ENCODE measurements around the gene BTAF1. TPM values are rescaled to one million over a fixed set of nuclear protein-coding genes. Genes with fewer than 3 reads are reported as not detected.
"Not testable (repeated sequence)": the region's sequence is repeated elsewhere in the genome, so short reads cannot be mapped to it uniquely, and the experiment has no call there.

BTAF1 gene
- total RNA-seq, 1 donor from 2014 or later, result 35.5 TPM

DNA sequence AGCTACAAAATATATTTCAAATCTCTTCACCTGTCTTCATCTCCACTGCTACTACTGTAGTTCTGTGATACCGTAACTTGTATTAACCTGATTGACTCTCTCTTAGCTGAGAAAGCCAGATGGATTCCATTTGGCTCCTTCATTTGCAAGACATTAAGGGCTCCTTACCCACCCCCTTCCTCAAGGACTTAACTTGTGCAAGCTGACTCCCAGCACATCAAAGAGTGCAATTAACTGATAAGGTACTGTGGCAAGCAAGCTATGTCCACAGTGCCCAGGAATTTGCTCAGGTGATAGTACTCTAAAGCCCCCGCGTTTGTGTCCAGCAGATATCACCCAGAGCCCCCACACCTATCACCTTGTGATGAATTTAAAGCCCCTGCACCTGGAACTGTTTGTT lies 109.5 kb downstream of the BTAF1 start:
- not testable (repeated sequence) for H3K27ac ChIP-seq (ENCODE audit: low read depth, low read length); H3K9ac ChIP-seq (ENCODE audit: low read depth in 1 of 3, low read length in 3 of 3); H3K9me3 ChIP-seq (ENCODE audit: control insufficient read depth in 3 of 3, low read length in 3 of 3); H3K27me3 ChIP-seq (ENCODE audit: control insufficient read depth in 3 of 3, insufficient read depth in 3 of 3, low read length in 3 of 3); H3K4me1 ChIP-seq (ENCODE audit: control insufficient read depth in 3 of 3, insufficient read depth in 3 of 3, low read length in 3 of 3); H3K4me3 ChIP-seq (ENCODE audit: low read length in 3 of 3)
- H3K36me3 ChIP-seq (ENCODE audit: control insufficient read depth in 3 of 3, insufficient read depth in 3 of 3, low read length in 3 of 3), result peaks cover 6 to 26% (median 17%) of the 10 kb centered on the region in 3 donors

DNA sequence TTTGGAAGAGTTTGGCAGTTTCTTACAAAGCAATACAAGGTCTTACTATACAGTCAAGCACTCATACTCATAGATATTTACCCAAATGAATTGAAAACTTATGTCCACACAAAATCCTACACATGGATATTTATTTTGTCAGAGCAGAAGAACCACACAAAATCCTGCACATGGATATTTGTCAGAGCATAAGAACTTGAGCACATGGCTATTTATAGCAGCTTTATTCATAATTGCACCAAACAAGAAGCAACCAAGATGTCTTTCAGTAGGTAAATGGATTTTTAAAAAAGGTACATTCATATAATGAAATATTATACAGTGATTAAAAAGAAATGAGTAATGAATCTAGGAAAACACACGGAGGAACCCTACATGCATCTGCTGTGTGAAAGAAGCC lies 115.4 kb downstream of the BTAF1 start:
- H3K27me3 ChIP-seq (ENCODE audit: control insufficient read depth in 3 of 3, insufficient read depth in 3 of 3, low read length in 3 of 3), result no peaks in the 10 kb centered on the region
- no peak overlapping the region for H3K27ac ChIP-seq (ENCODE audit: low read depth, low read length)
- H3K4me1 ChIP-seq (ENCODE audit: control insufficient read depth in 3 of 3, insufficient read depth in 3 of 3, low read length in 3 of 3), result peaks cover 0 to 2% (median 0%) of the 10 kb centered on the region in 3 donors
- H3K4me3 ChIP-seq (ENCODE audit: low read length in 3 of 3), result no peak overlapping the region
- H3K9ac ChIP-seq (ENCODE audit: low read depth in 1 of 3, low read length in 3 of 3), result no peak overlapping the region
- H3K36me3 ChIP-seq (ENCODE audit: control insufficient read depth in 3 of 3, insufficient read depth in 3 of 3, low read length in 3 of 3), result peaks cover 0 to 2% (median 0%) of the 10 kb centered on the region in 3 donors
- H3K9me3 ChIP-seq (ENCODE audit: control insufficient read depth in 3 of 3, low read length in 3 of 3), result no peaks in the 10 kb centered on the region

DNA sequence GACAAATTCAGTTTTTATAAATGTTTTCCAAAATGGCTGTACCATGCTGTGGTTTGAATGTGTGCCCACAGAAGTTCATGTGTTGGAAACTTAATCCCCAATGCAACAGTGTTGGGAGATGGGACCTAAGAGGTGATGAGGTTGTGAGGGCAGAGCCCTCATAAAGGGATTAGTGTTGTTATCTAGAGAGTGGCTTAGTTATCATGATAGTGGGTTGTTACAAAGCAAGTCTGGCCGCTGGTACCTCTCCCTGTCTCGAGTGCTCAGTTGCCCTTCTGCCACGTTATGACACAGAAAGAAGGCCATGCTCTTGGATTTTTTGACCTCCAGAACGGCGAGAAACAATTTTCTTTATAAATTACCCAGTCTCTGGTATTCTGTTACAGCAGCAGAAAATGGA lies 119.0 kb downstream of the BTAF1 start:
- Histone ChIP-seq H3K36me3 (ENCODE audit: control insufficient read depth in 3 of 3, insufficient read depth in 3 of 3, low read length in 3 of 3) (no peaks in the 10 kb centered on the region), H3K4me3 (ENCODE audit: low read length in 3 of 3) (no peak overlapping the region), H3K4me1 (ENCODE audit: control insufficient read depth in 3 of 3, insufficient read depth in 3 of 3, low read length in 3 of 3) (peaks cover 0 to 2% (median 0%) of the 10 kb centered on the region in 3 donors), H3K27me3 (ENCODE audit: control insufficient read depth in 3 of 3, insufficient read depth in 3 of 3, low read length in 3 of 3) (no peaks in the 10 kb centered on the region), H3K27ac (ENCODE audit: low read depth, low read length) (no peak overlapping the region), H3K9me3 (ENCODE audit: control insufficient read depth in 3 of 3, low read length in 3 of 3) (no peaks in the 10 kb centered on the region), H3K9ac (ENCODE audit: low read depth in 1 of 3, low read length in 3 of 3) (no peak overlapping the region)

DNA sequence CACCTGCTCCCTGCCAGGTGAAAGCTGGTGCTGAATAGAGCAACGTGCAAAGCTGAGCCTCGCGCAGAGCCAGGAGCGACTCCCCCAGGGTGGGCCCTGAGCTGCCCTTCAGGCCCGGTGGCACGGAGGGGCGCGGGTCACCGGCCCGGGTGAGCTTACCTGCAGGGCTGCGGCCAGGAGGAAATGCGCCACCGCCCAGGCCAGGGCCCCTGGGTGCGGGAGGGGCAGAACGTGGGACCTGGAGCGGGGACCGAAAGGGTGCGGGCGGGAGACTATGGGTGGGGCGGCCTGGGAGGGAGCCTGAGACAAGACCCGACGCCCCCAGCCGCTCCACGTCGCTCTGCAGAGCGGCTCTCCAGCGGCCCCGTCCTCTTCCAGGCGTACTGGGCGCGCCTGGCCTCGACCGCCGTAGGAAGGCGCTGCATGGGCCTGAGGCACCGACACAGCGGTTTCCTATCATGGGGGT lies 122.1 kb downstream of the BTAF1 start:
- H3K4me1 ChIP-seq (ENCODE audit: control insufficient read depth in 3 of 3, insufficient read depth in 3 of 3, low read length in 3 of 3), result no peaks in the 10 kb centered on the region
- no peak overlapping the region for H3K27ac ChIP-seq (ENCODE audit: low read depth, low read length)
- peaks cover 0 to 3% (median 0%) of the 10 kb centered on the region in 3 donors for H3K36me3 ChIP-seq (ENCODE audit: control insufficient read depth in 3 of 3, insufficient read depth in 3 of 3, low read length in 3 of 3)
- H3K9ac ChIP-seq (ENCODE audit: low read depth in 1 of 3, low read length in 3 of 3), result no peak overlapping the region
- no peaks in the 10 kb centered on the region for H3K27me3 ChIP-seq (ENCODE audit: control insufficient read depth in 3 of 3, insufficient read depth in 3 of 3, low read length in 3 of 3)
- no peak overlapping the region for H3K4me3 ChIP-seq (ENCODE audit: low read length in 3 of 3)
- H3K9me3 ChIP-seq (ENCODE audit: control insufficient read depth in 3 of 3, low read length in 3 of 3), result no peaks in the 10 kb centered on the region

DNA sequence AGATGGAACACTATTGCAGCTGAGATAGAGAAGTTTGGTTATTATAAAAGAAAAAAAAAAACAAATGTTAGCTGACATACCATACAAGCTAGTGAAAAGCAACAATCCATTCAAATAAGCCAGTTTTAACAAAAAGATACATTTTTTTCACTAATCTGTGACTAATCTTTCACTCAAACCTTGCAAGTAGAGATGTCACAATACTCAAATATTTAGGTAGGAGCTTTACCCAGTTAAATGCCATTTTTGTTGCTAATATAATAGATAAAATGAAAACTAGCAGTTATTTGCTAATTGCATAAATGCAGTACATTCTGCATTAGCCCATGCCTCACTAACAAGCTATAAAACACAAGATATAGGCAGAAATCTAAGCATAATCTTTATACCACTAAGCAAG lies 123.6 kb downstream of the BTAF1 start:
- no peaks in the 10 kb centered on the region for H3K4me1 ChIP-seq (ENCODE audit: control insufficient read depth in 3 of 3, insufficient read depth in 3 of 3, low read length in 3 of 3)
- no peak overlapping the region for H3K4me3 ChIP-seq (ENCODE audit: low read length in 3 of 3)
- no peak overlapping the region for H3K9ac ChIP-seq (ENCODE audit: low read depth in 1 of 3, low read length in 3 of 3)
- no peak overlapping the region for H3K27ac ChIP-seq (ENCODE audit: low read depth, low read length)
- H3K36me3 ChIP-seq (ENCODE audit: control insufficient read depth in 3 of 3, insufficient read depth in 3 of 3, low read length in 3 of 3), result peaks cover 0 to 6% (median 3%) of the 10 kb centered on the region in 3 donors
- no peaks in the 10 kb centered on the region for H3K27me3 ChIP-seq (ENCODE audit: control insufficient read depth in 3 of 3, insufficient read depth in 3 of 3, low read length in 3 of 3)
- no peaks in the 10 kb centered on the region for H3K9me3 ChIP-seq (ENCODE audit: control insufficient read depth in 3 of 3, low read length in 3 of 3)

DNA sequence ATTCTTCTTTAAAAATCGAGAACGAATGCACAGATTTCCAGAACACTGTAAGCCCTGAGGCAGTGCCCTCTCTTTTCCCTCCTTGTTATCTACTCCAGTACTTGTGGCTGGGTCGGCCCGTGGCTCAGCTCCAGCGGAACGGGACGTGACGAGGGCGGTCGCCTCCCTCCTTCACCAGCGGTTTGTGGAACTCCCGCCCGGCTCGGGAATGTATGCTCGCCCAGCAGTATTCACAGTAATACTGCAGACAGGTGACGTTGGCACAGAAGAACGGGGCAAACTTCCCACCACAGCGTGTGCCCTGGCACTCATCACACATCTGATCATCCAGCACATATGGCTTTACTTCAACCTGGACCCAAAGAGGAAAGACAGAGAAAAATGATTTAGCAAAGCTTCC lies 128.5 kb downstream of the BTAF1 start:
- Histone ChIP-seq H3K27me3 (ENCODE audit: control insufficient read depth in 3 of 3, insufficient read depth in 3 of 3, low read length in 3 of 3) (no peaks in the 10 kb centered on the region), H3K4me3 (ENCODE audit: low read length in 3 of 3) (no peak overlapping the region), H3K9me3 (ENCODE audit: control insufficient read depth in 3 of 3, low read length in 3 of 3) (no peaks in the 10 kb centered on the region), H3K4me1 (ENCODE audit: control insufficient read depth in 3 of 3, insufficient read depth in 3 of 3, low read length in 3 of 3) (no peaks in the 10 kb centered on the region), H3K27ac (ENCODE audit: low read depth, low read length) (no peak overlapping the region), H3K9ac (ENCODE audit: low read depth in 1 of 3, low read length in 3 of 3) (no peak overlapping the region), H3K36me3 (ENCODE audit: control insufficient read depth in 3 of 3, insufficient read depth in 3 of 3, low read length in 3 of 3) (peaks cover 3 to 10% (median 4%) of the 10 kb centered on the region in 3 donors)

DNA sequence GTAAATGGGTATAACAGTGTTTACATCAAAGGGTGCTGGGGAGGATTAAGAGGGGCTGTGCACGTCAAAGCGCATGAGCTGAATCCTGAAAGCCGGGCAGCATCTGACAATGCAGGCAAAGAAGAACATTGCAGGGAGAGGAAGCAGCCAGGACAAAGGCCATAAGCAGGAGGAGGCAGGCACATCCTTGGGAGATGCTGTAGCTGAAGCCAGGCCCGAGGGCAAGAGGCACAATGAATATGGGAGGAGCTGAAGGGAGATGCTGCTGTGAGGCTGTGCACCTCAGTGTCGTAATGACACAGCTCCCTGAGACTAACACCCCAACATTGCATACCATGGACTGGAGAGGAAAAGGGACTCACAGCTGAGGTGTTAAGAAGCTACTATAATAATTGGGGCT lies 129.2 kb downstream of the BTAF1 start:
- H3K27ac ChIP-seq (ENCODE audit: low read depth, low read length), result no peak overlapping the region
- H3K9ac ChIP-seq (ENCODE audit: low read depth in 1 of 3, low read length in 3 of 3), result no peak overlapping the region
- H3K9me3 ChIP-seq (ENCODE audit: control insufficient read depth in 3 of 3, low read length in 3 of 3), result no peaks in the 10 kb centered on the region
- H3K4me1 ChIP-seq (ENCODE audit: control insufficient read depth in 3 of 3, insufficient read depth in 3 of 3, low read length in 3 of 3), result no peaks in the 10 kb centered on the region
- no peaks in the 10 kb centered on the region for H3K27me3 ChIP-seq (ENCODE audit: control insufficient read depth in 3 of 3, insufficient read depth in 3 of 3, low read length in 3 of 3)
- no peak overlapping the region for H3K4me3 ChIP-seq (ENCODE audit: low read length in 3 of 3)
- peaks cover 3 to 10% (median 4%) of the 10 kb centered on the region in 3 donors for H3K36me3 ChIP-seq (ENCODE audit: control insufficient read depth in 3 of 3, insufficient read depth in 3 of 3, low read length in 3 of 3)

DNA sequence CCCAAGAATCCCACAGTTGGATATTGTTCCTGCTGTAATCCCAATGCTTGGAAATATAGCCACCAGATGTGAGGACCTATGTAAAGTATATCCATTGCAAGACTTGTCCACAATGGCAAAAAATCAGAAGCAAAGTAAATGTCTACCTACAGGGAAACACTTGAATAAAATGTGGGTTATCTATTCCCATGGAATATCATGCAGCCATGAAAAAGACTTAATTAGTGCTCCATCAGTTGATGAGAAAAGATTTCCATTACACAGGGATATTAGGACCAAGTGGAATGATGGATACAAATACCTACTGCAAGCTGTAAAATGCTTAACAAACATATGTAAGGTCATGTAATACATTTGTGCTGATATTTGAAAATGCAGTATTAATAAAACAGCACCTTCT lies 131.2 kb downstream of the BTAF1 start:
- Histone ChIP-seq H3K4me1 (ENCODE audit: control insufficient read depth in 3 of 3, insufficient read depth in 3 of 3, low read length in 3 of 3) (no peaks in the 10 kb centered on the region), H3K27me3 (ENCODE audit: control insufficient read depth in 3 of 3, insufficient read depth in 3 of 3, low read length in 3 of 3) (no peaks in the 10 kb centered on the region), H3K27ac (ENCODE audit: low read depth, low read length) (no peak overlapping the region), H3K36me3 (ENCODE audit: control insufficient read depth in 3 of 3, insufficient read depth in 3 of 3, low read length in 3 of 3) (peaks cover 3 to 7% (median 4%) of the 10 kb centered on the region in 3 donors), H3K9me3 (ENCODE audit: control insufficient read depth in 3 of 3, low read length in 3 of 3) (no peaks in the 10 kb centered on the region), H3K4me3 (ENCODE audit: low read length in 3 of 3) (no peak overlapping the region), H3K9ac (ENCODE audit: low read depth in 1 of 3, low read length in 3 of 3) (no peak overlapping the region)

DNA sequence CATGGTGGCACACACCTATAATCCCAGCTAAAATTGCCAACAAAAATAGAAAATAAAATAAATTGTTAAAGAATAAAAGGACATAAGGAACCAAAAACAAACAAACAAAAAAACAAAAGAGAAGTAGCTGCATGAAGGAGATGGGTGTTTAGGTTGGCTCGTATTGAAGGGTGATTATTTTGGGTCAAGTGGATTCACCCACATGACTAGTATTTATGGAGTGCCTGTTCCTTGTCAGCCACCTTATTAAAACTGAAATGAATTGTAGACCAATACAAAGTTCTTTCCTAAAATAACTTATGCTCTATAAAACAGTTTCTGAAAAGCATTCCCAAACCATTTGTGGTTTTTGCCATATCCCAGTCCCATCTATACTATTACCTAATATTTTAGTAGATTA lies 138.7 kb downstream of the BTAF1 start:
- Histone ChIP-seq H3K9me3 (ENCODE audit: control insufficient read depth in 3 of 3, low read length in 3 of 3) (no peaks in the 10 kb centered on the region), H3K36me3 (ENCODE audit: control insufficient read depth in 3 of 3, insufficient read depth in 3 of 3, low read length in 3 of 3) (no peaks in the 10 kb centered on the region), H3K4me3 (ENCODE audit: low read length in 3 of 3) (no peak overlapping the region), H3K27me3 (ENCODE audit: control insufficient read depth in 3 of 3, insufficient read depth in 3 of 3, low read length in 3 of 3) (no peaks in the 10 kb centered on the region), H3K27ac (ENCODE audit: low read depth, low read length) (no peak overlapping the region), H3K9ac (ENCODE audit: low read depth in 1 of 3, low read length in 3 of 3) (no peak overlapping the region), H3K4me1 (ENCODE audit: control insufficient read depth in 3 of 3, insufficient read depth in 3 of 3, low read length in 3 of 3) (no peaks in the 10 kb centered on the region)

DNA sequence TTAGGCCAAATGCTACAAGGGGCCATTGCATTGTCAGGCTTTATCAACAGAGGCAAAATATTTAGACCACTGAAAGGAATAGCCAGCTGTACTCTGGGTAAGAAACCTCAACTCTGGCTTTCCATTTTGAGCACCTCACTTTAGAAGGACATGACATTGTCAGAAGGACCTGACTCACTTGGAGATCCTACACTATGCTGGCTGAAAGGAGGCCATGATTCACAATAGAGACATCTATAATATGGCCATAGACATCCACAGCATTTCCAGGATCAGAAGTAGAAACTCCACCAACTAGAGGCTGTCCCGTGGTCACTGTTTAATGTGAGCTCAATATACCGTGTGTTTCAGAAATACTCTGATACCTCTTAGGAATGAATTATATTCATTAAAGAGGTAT lies 140.9 kb downstream of the BTAF1 start:
- H3K36me3 ChIP-seq (ENCODE audit: control insufficient read depth in 3 of 3, insufficient read depth in 3 of 3, low read length in 3 of 3), result no peaks in the 10 kb centered on the region
- no peak overlapping the region for H3K4me3 ChIP-seq (ENCODE audit: low read length in 3 of 3)
- H3K27me3 ChIP-seq (ENCODE audit: control insufficient read depth in 3 of 3, insufficient read depth in 3 of 3, low read length in 3 of 3), result no peaks in the 10 kb centered on the region
- H3K9me3 ChIP-seq (ENCODE audit: control insufficient read depth in 3 of 3, low read length in 3 of 3), result no peaks in the 10 kb centered on the region
- H3K4me1 ChIP-seq (ENCODE audit: control insufficient read depth in 3 of 3, insufficient read depth in 3 of 3, low read length in 3 of 3), result no peaks in the 10 kb centered on the region
- H3K27ac ChIP-seq (ENCODE audit: low read depth, low read length), result no peak overlapping the region
- H3K9ac ChIP-seq (ENCODE audit: low read depth in 1 of 3, low read length in 3 of 3), result no peak overlapping the region

DNA sequence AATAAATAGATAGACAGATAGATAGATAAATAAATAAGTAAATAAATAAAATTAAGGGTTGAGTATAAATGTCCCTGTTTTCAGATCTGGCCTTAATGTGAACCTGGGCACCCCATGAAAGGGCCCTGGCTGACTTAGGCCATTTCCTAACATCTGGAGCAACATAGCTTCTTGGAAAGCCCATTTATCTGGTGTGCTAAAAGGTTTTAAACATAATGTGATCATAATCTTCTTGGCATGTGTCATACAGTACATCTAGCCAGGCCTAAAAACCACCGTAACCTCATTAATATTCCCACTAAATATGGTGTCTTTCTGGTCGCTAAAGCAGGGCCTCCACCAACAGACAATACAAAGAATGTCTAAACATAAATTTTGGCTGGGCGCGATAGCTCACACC lies 142.8 kb downstream of the BTAF1 start:
- Histone ChIP-seq H3K4me3 (ENCODE audit: low read length in 3 of 3) (no peak overlapping the region), H3K27ac (ENCODE audit: low read depth, low read length) (no peak overlapping the region), H3K9me3 (ENCODE audit: control insufficient read depth in 3 of 3, low read length in 3 of 3) (no peaks in the 10 kb centered on the region), H3K4me1 (ENCODE audit: control insufficient read depth in 3 of 3, insufficient read depth in 3 of 3, low read length in 3 of 3) (no peaks in the 10 kb centered on the region), H3K36me3 (ENCODE audit: control insufficient read depth in 3 of 3, insufficient read depth in 3 of 3, low read length in 3 of 3) (no peaks in the 10 kb centered on the region), H3K9ac (ENCODE audit: low read depth in 1 of 3, low read length in 3 of 3) (no peak overlapping the region), H3K27me3 (ENCODE audit: control insufficient read depth in 3 of 3, insufficient read depth in 3 of 3, low read length in 3 of 3) (no peaks in the 10 kb centered on the region)
